Ovary (tissue), 3 donors: ENCODE measurements around the gene RBM3.

Experiments
- EP300 ChIP-seq: sonication (generic); formaldehyde crosslinking; IDR thresholded peaks from one replicate; pipeline ENCODE4 v1.6.1; 2017; ENCODE audit warnings: antibody characterized with exemption
- TF ChIP-seq, protein P1 (sequence below), 3 donors: fragments of 450-650 bp in 2 of 3; fragments of 200-600 bp in 1 of 3; IDR thresholded peaks; one replicate each; pipeline versions ENCODE4 v1.5.1 to v1.8.0; 2016 to 2022; ENCODE audit warnings: antibody characterized with exemption in 3 of 3, mild to moderate bottlenecking in 1 of 3
- donor health status: DM: no; HTN: no; CAD: no.

DNA sequence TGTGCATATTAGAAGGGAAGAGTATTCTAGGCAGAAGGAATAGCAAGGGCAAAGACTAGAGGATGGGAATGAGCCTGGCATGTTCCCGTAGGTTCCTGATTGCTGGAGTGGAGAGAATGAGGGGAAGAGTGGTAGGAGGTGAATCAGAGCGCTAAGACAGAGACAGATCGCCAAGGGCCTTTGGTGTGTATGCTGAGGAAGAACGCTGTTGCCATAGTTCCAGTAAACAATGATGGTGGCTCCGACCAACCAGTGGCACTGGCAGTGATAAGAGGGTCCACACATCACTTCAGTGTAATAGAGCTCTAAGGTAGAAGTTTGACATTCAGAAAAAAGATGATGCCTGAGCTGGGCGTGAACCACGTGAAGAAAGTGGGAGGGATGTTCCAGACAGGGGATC, 33.8 kb upstream of the RBM3 start:
- no peak for TF ChIP-seq EP300
- TF ChIP-seq, protein P1, sequence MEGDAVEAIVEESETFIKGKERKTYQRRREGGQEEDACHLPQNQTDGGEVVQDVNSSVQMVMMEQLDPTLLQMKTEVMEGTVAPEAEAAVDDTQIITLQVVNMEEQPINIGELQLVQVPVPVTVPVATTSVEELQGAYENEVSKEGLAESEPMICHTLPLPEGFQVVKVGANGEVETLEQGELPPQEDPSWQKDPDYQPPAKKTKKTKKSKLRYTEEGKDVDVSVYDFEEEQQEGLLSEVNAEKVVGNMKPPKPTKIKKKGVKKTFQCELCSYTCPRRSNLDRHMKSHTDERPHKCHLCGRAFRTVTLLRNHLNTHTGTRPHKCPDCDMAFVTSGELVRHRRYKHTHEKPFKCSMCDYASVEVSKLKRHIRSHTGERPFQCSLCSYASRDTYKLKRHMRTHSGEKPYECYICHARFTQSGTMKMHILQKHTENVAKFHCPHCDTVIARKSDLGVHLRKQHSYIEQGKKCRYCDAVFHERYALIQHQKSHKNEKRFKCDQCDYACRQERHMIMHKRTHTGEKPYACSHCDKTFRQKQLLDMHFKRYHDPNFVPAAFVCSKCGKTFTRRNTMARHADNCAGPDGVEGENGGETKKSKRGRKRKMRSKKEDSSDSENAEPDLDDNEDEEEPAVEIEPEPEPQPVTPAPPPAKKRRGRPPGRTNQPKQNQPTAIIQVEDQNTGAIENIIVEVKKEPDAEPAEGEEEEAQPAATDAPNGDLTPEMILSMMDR (IDR thresholded peaks at IDR 0.05) = no peak
